SK-N-SH (cell line): ENCODE results near the gene ELOVL1. TPM values are rescaled to one million over a fixed set of nuclear protein-coding genes. Genes with fewer than 3 reads are reported as not detected.

Experiments
- CTCF ChIA-PET: fragments of 300-600, 350-600 bp; formaldehyde crosslinking; extraction: SDS; loops from one replicate; lab custom pipeline; 2021; lab: Yijun Ruan, JAX
- POLR2A ChIA-PET: fragments of 350-600 bp; sonication (Branson Sonifier 250); formaldehyde crosslinking; extraction: SDS; loops from one replicate; lab custom pipeline; 2020; ENCODE audit warnings: antibody characterized with exemption, inconsistent platforms; lab: Yijun Ruan, JAX
- DNase-seq: peaks from one replicate; pipeline ENCODE4 v3.0.0; 2012
- H2AFZ ChIP-seq: fragments of 200-600 bp; sonication (generic); 2 replicates; pipeline ENCODE4 v1.8.1; 2016; ENCODE audit warnings: antibody characterized with exemption, mild to moderate bottlenecking, low read depth
- H3F3A ChIP-seq: fragments of 200-600 bp; sonication (generic); replicated peaks from 2 replicates; pipeline ENCODE3; 2016; ENCODE audit warnings: antibody characterized with exemption, mild to moderate bottlenecking; ENCODE audit not compliant: insufficient read depth
- H3K27ac ChIP-seq, 2 experiments: fragments of 200-500 bp in 1 of 2; fragments of 200-600 bp in 1 of 2; sonication (Bioruptor generic) in 1 of 2; sonication (generic), shearing (Covaris generic) in 1 of 2; 2 replicates each; pipeline versions ENCODE4 v1.5.1 to v1.6.1; 2014 to 2016; ENCODE audit warnings: low read depth in 2 of 2, inconsistent platforms in 1 of 2, low read length in 1 of 2, mild to moderate bottlenecking in 1 of 2, mixed read lengths in 1 of 2
- H3K27me3 ChIP-seq: fragments of 200-600 bp; sonication (generic), shearing (Covaris generic); 2 replicates; pipeline ENCODE4 v1.6.1; 2016; ENCODE audit warnings: mixed run types; ENCODE audit not compliant: insufficient read depth
- H3K36me3 ChIP-seq, 2 experiments: fragments of 200-500 bp in 1 of 2; fragments of 200-600 bp in 1 of 2; sonication (Bioruptor generic) in 1 of 2; sonication (generic) in 1 of 2; replicated peaks in 1 of 2; 2 replicates each; pipeline versions ENCODE3 to v1.5.1; 2014 to 2016; ENCODE audit warnings: low read length in 1 of 2, mild to moderate bottlenecking in 1 of 2; ENCODE audit not compliant: insufficient read depth in 2 of 2, control insufficient read depth in 1 of 2
- H3K4me1 ChIP-seq, 2 experiments: fragments of 200-500 bp in 1 of 2; fragments of 200-600 bp in 1 of 2; sonication (Bioruptor generic) in 1 of 2; sonication (generic), shearing (Covaris generic) in 1 of 2; 2 replicates each; pipeline versions ENCODE4 v1.5.1 to v1.6.1; 2014 to 2016; ENCODE audit warnings: low read depth in 1 of 2, low read length in 1 of 2, mixed run types in 1 of 2; ENCODE audit not compliant: insufficient read depth in 2 of 2, control insufficient read depth in 1 of 2
- H3K4me2 ChIP-seq: fragments of 200-600 bp; sonication (generic), shearing (Covaris generic); 2 replicates; pipeline ENCODE4 v1.6.1; 2017; ENCODE audit warnings: mixed run types
- H3K4me3 ChIP-seq, 2 experiments: fragments of 200-500 bp in 1 of 2; fragments of 200-600 bp in 1 of 2; sonication (Bioruptor generic) in 1 of 2; sonication (generic), shearing (Covaris generic) in 1 of 2; 2 replicates each; pipeline versions ENCODE4 v1.5.1 to v1.8.1; 2014 to 2016; ENCODE audit warnings: low read depth in 2 of 2, inconsistent platforms in 1 of 2, low read length in 1 of 2, mild to moderate bottlenecking in 1 of 2, mixed read lengths in 1 of 2, moderate library complexity in 1 of 2
- H3K79me2 ChIP-seq: fragments of 200-600 bp; sonication (generic); 2 replicates; pipeline ENCODE4 v1.8.1; 2017; ENCODE audit warnings: mild to moderate bottlenecking; ENCODE audit not compliant: insufficient read depth
- H3K9ac ChIP-seq: fragments of 200-600 bp; sonication (generic); 2 replicates; pipeline ENCODE4 v1.6.1; 2017; ENCODE audit warnings: mixed run types
- H3K9me2 ChIP-seq: fragments of 200-600 bp; sonication (generic); 2 replicates; pipeline ENCODE4 v1.6.1; 2017; ENCODE audit warnings: mixed run types
- H3K9me3 ChIP-seq: fragments of 200-600 bp; sonication (generic); 2 replicates; pipeline ENCODE4 v1.6.1; 2017; ENCODE audit warnings: mixed run types, mild to moderate bottlenecking, moderate library complexity
- H4K20me1 ChIP-seq: fragments of 200-600 bp; sonication (generic); 2 replicates; pipeline ENCODE4 v1.6.1; 2017; ENCODE audit warnings: mild to moderate bottlenecking, mixed run types; ENCODE audit not compliant: insufficient read depth
- CHD2 ChIP-seq: fragments of 150-350 bp; IDR thresholded peaks from 2 replicates; pipeline ENCODE4 v1.6.1; 2018; ENCODE audit warnings: low read length; ENCODE audit not compliant: partially characterized antibody
- FOSL2 ChIP-seq: IDR thresholded peaks from 2 replicates; pipeline ENCODE4 v1.4.0; 2012; ENCODE audit warnings: low read depth, mild to moderate bottlenecking, moderate library complexity, borderline replicate concordance
- FOXM1 ChIP-seq: IDR thresholded peaks from 2 replicates; pipeline ENCODE4 v1.4.0; 2012; ENCODE audit warnings: low read depth, mild to moderate bottlenecking
- GABPA ChIP-seq: IDR thresholded peaks from 2 replicates; pipeline ENCODE4 v1.4.0; 2012; ENCODE audit warnings: low read depth, mild to moderate bottlenecking
- GATA2 ChIP-seq: sonication (generic); formaldehyde crosslinking; IDR thresholded peaks from 2 replicates; pipeline ENCODE4 v1.5.0; 2020; ENCODE audit warnings: mild to moderate bottlenecking, missing genetic modification reagents
- IRF3 ChIP-seq: fragments of 150-350 bp; IDR thresholded peaks from 2 replicates; pipeline ENCODE4 v1.6.1; 2016; ENCODE audit warnings: mild to moderate bottlenecking, low read depth, low read length
- JUND ChIP-seq: IDR thresholded peaks from 2 replicates; pipeline ENCODE4 v1.4.0; 2012
- MEF2A ChIP-seq: IDR thresholded peaks from 2 replicates; pipeline ENCODE4 v1.4.0; 2012; ENCODE audit warnings: low read depth, borderline replicate concordance
- MXI1 ChIP-seq: IDR thresholded peaks from 2 replicates; pipeline ENCODE4 v1.6.1; 2012; ENCODE audit warnings: mild to moderate bottlenecking, low read depth, low read length, improper control_type of control experiment
- NFIC ChIP-seq: IDR thresholded peaks from 2 replicates; pipeline ENCODE4 v1.4.0; 2012; ENCODE audit warnings: borderline replicate concordance
- NRF1 ChIP-seq: IDR thresholded peaks from 2 replicates; pipeline ENCODE4 v1.6.1; 2012; ENCODE audit warnings: low read depth, mild to moderate bottlenecking, low read length
- POLR2AphosphoS5 ChIP-seq: IDR thresholded peaks from 2 replicates; pipeline ENCODE4 v1.6.1; 2012; ENCODE audit warnings: low read depth, low read length
- RCOR1 ChIP-seq: fragments of 150-350 bp; IDR thresholded peaks from 2 replicates; pipeline ENCODE4 v1.6.1; 2017; ENCODE audit warnings: antibody characterized with exemption, low read length
- SMC3 ChIP-seq: IDR thresholded peaks from 2 replicates; pipeline ENCODE4 v1.6.1; 2012; ENCODE audit warnings: low read depth, low read length, improper control_type of control experiment
- TAF1 ChIP-seq: IDR thresholded peaks from 2 replicates; pipeline ENCODE4 v1.6.1; 2012; ENCODE audit warnings: low read depth, mild to moderate bottlenecking, low read length, moderate library complexity, borderline replicate concordance
- TEAD4 ChIP-seq: IDR thresholded peaks from 2 replicates; pipeline ENCODE4 v1.4.0; 2012; ENCODE audit warnings: mild to moderate bottlenecking, borderline replicate concordance; ENCODE audit not compliant: insufficient read depth
- USF1 ChIP-seq: IDR thresholded peaks from 2 replicates; pipeline ENCODE4 v1.4.0; 2012; ENCODE audit warnings: low read depth, borderline replicate concordance
- USF2 ChIP-seq: fragments of 150-350 bp; IDR thresholded peaks from 2 replicates; pipeline ENCODE4 v1.6.1; 2017; ENCODE audit warnings: antibody characterized with exemption, low read length, low read depth, borderline replicate concordance
- YY1 ChIP-seq: IDR thresholded peaks from 2 replicates; pipeline ENCODE4 v1.4.0; 2012; ENCODE audit warnings: low read depth, mild to moderate bottlenecking
- WGBS: methylation state at CpG from one replicate; pipeline ENCODE4 v1.1.6; 2017; ENCODE audit warnings: low lambda C conversion rate; 5-methylcytosine and 5-hydroxymethylcytosine counted together
- polyA plus RNA-seq, 3 experiments: library from polyadenylated mRNA; depleted of rRNA; stranded (reverse); fragments of >200 nt; gene quantifications; 2 replicates each; pipeline ENCODE4 v1.2.3, GENCODE V29; 2012
- TF ChIP-seq, protein P1 (sequence below): fragments of 200-600 bp; sonication (generic); IDR thresholded peaks from 2 replicates; pipeline ENCODE4 v1.6.1; 2017; ENCODE audit warnings: antibody characterized with exemption, mild to moderate bottlenecking, moderate library complexity
- TF ChIP-seq, protein P2 (sequence below): IDR thresholded peaks from 2 replicates; pipeline ENCODE4 v1.4.0; 2012; ENCODE audit warnings: low read depth
- TF ChIP-seq, protein P3 (sequence below): IDR thresholded peaks from 2 replicates; pipeline ENCODE4 v1.6.1; 2012; ENCODE audit warnings: mild to moderate bottlenecking, low read depth, low read length, moderate library complexity

ELOVL1 gene
- polyA plus RNA-seq, 1 of the 3 experiments (the other 2 are of a cell fraction) = 127 TPM

DNA sequence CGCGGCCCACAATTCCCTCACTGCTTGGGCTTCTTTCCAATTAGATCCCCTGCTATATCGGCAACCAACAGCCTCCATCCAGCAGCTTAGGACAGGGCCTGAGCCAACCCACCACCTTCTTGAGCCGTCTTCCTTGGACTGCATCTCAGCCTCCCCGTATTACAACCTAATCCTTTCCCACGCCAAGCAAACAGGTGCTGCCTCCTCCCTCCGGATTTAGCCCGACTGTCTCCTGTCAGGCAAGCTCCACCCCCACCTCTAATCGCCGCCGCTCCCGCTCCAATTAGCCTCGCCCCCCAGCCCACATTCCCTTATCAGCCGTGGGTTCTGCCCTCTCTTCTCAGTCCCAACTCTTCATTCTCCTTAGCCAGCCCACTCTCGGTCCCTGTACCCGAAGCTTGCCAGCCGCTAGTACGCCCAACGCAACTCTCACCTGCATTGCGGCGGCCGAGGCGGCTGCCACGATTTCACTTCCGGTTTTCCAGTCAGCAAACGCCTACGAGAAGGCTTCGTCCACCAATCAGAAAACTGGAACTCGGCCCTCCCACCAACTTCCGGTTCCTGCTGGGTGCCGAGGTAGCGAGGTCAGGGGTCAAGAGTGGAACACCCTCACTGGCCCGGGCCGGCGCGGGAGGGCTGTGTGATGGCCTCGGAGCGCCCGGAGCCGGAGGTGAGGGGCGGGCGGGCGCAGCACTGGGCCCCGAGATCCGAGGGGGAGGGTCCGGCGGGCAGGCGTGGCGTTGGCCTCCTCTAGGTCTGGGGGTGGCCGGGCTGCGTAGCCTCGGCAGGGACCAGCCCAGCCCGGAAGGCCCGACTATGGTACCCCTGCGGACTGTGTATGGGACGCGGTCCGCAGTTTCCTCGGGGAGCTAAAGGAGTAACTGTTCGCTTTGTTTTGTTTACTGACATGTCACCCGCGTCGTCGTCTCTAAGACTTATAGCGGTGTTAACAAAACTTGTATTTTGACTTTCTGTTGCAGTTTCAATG is 21.8 kb upstream of the ELOVL1 start, which contains the start of the genes MED8 and SZT2:
Gene MED8, minus strand, starts transcription at position 475 of the 988 bp plus-strand sequence. Its CDS starts 36 bp downstream, at position 439.
Gene SZT2, plus strand, starts transcription at position 574 of the 988 bp plus-strand sequence. Its CDS starts 70 bp downstream, at position 644.
- H3K4me1 ChIP-seq = peaks cover 15 to 19% of the 10 kb centered on the region in 2 experiments; a peak in 3 of 4 replicates
- H3K4me3 ChIP-seq = peak within 1 kb of the TSS; percentile 82 to 83
- H3K79me2 ChIP-seq = peaks cover 80% of the 10 kb centered on the region
- peak within 1 kb of the TSS; percentile 72 to 79; a peak in 3 of 4 replicates for H3K27ac ChIP-seq
- peak within 1 kb of the TSS; percentile 89 for H2AFZ ChIP-seq
- peak; percentile 97 for DNase-seq
- no peaks in the 10 kb centered on the region for H3F3A ChIP-seq
- peaks cover 33 to 34% of the 10 kb centered on the region in 2 experiments for H3K36me3 ChIP-seq
- peak within 1 kb of the TSS; percentile 80 for H3K4me2 ChIP-seq
- no peaks in the 10 kb centered on the region for H4K20me1 ChIP-seq
- POLR2A ChIA-PET = interaction anchor here (0.6 to 2.0 kb wide), 7 partner anchors 13 to 261 kb away, joined by 3 to 4 read pairs (median 3); partner anchors contain the start of gene CDC20
- H3K9ac ChIP-seq = peak within 1 kb of the TSS; percentile 84
- under 1% methylated on average over 41 of the region's 65 CpGs for WGBS
- H3K9me2 ChIP-seq = no peaks in the 10 kb centered on the region
- H3K9me3 ChIP-seq = no peaks in the 10 kb centered on the region
- H3K27me3 ChIP-seq = no peaks in the 10 kb centered on the region
- CTCF ChIA-PET = interaction anchor here (1.0 to 1.8 kb wide), 7 partner anchors 12 to 164 kb away, joined by 3 to 13 read pairs (median 4); no protein-coding TSS in a partner anchor
- TF ChIP-seq MXI1 = peak; percentile 72
- TF ChIP-seq TAF1 = 0 out of 2 replicates have a peak, but pooled peaks have one; percentile 29
- no peak for TF ChIP-seq USF2
- TF ChIP-seq CHD2 = peak; percentile 94
- no peak for TF ChIP-seq JUND
- no peak for TF ChIP-seq NFIC
- TF ChIP-seq FOSL2 = no peak
- no peak for TF ChIP-seq TEAD4
- peak; percentile 99 for TF ChIP-seq GABPA
- TF ChIP-seq NRF1 = no peak
- no peak for TF ChIP-seq FOXM1
- no peak for TF ChIP-seq SMC3
- TF ChIP-seq GATA2 (CRISPR knock-in tag) = no peak
- TF ChIP-seq, protein P1, sequence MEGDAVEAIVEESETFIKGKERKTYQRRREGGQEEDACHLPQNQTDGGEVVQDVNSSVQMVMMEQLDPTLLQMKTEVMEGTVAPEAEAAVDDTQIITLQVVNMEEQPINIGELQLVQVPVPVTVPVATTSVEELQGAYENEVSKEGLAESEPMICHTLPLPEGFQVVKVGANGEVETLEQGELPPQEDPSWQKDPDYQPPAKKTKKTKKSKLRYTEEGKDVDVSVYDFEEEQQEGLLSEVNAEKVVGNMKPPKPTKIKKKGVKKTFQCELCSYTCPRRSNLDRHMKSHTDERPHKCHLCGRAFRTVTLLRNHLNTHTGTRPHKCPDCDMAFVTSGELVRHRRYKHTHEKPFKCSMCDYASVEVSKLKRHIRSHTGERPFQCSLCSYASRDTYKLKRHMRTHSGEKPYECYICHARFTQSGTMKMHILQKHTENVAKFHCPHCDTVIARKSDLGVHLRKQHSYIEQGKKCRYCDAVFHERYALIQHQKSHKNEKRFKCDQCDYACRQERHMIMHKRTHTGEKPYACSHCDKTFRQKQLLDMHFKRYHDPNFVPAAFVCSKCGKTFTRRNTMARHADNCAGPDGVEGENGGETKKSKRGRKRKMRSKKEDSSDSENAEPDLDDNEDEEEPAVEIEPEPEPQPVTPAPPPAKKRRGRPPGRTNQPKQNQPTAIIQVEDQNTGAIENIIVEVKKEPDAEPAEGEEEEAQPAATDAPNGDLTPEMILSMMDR = no peak
- peak; percentile 67 for TF ChIP-seq YY1
- TF ChIP-seq, protein P2, sequence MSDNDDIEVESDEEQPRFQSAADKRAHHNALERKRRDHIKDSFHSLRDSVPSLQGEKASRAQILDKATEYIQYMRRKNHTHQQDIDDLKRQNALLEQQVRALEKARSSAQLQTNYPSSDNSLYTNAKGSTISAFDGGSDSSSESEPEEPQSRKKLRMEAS = peak; percentile 85
- TF ChIP-seq, protein P3, sequence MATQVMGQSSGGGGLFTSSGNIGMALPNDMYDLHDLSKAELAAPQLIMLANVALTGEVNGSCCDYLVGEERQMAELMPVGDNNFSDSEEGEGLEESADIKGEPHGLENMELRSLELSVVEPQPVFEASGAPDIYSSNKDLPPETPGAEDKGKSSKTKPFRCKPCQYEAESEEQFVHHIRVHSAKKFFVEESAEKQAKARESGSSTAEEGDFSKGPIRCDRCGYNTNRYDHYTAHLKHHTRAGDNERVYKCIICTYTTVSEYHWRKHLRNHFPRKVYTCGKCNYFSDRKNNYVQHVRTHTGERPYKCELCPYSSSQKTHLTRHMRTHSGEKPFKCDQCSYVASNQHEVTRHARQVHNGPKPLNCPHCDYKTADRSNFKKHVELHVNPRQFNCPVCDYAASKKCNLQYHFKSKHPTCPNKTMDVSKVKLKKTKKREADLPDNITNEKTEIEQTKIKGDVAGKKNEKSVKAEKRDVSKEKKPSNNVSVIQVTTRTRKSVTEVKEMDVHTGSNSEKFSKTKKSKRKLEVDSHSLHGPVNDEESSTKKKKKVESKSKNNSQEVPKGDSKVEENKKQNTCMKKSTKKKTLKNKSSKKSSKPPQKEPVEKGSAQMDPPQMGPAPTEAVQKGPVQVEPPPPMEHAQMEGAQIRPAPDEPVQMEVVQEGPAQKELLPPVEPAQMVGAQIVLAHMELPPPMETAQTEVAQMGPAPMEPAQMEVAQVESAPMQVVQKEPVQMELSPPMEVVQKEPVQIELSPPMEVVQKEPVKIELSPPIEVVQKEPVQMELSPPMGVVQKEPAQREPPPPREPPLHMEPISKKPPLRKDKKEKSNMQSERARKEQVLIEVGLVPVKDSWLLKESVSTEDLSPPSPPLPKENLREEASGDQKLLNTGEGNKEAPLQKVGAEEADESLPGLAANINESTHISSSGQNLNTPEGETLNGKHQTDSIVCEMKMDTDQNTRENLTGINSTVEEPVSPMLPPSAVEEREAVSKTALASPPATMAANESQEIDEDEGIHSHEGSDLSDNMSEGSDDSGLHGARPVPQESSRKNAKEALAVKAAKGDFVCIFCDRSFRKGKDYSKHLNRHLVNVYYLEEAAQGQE = no peak
- TF ChIP-seq IRF3 = no peak
- no peak for TF ChIP-seq RCOR1
- peak; percentile 90 for TF ChIP-seq POLR2AphosphoS5
- TF ChIP-seq USF1 = no peak
- TF ChIP-seq MEF2A = no peak
